HCT116 (cell line): ENCODE results near the gene ARID5A. TPM values are rescaled to one million over a fixed set of nuclear protein-coding genes. Genes with fewer than 3 reads are reported as not detected.

Source experiments
- ATAC-seq: fragments of 200-7000 bp; cut with Tn5 transposase; 2 replicates; pipeline ENCODE4 v1.9.1; 2020; ENCODE audit warnings: mild to moderate bottlenecking, moderate library complexity
- BruUV-seq: library from RNA; stranded (reverse); fragments of 400-500 nt; replicated peaks from 2 replicates; lab custom pipeline; 2021; lab: Mats Ljungman, UMichigan
- CTCF ChIA-PET: fragments of 300-600 bp; sonication (Branson Sonifier 250); formaldehyde crosslinking; loops from one replicate; lab custom pipeline; 2021; ENCODE audit warnings: antibody characterized with exemption; lab: Charles Lee
- POLR2A ChIA-PET: fragments of 300-600, 350-600 bp; sonication (Branson Sonifier 250); formaldehyde crosslinking; loops from one replicate; lab custom pipeline; 2021; ENCODE audit warnings: antibody characterized with exemption; lab: Charles Lee
- RAD21 ChIA-PET, 2 experiments: fragments of 300-600 bp; sonication (Branson Sonifier 250); formaldehyde crosslinking; loops; one replicate each; lab custom pipeline; 2023; ENCODE audit warnings: low total read pairs in 2 of 2; ENCODE audit not compliant: uncharacterized antibody in 2 of 2, unreplicated experiment in 2 of 2, low non-redundant PET in 1 of 2; lab: Charles Lee
- DNase-seq: peaks from one replicate; pipeline ENCODE4 v3.0.0-alpha.2; 2010; ENCODE audit warnings: low read depth, low spot score
- H2AFZ ChIP-seq: fragments of 200-600 bp; shearing (Covaris generic), sonication (generic); 2 replicates; pipeline ENCODE4 v1.6.1; 2017; ENCODE audit warnings: low read depth, mixed run types, mixed read lengths, antibody characterized with exemption, low read length; ENCODE audit not compliant: poor library complexity, severe bottlenecking
- H3K27ac ChIP-seq: 2 replicates; pipeline ENCODE4 v1.5.1; 2012; ENCODE audit warnings: low read depth, low read length
- H3K27me3 ChIP-seq: fragments of 200-600 bp; sonication (generic); 2 replicates; pipeline ENCODE4 v1.6.1; 2016; ENCODE audit warnings: mixed run types, low read length, mixed read lengths; ENCODE audit not compliant: insufficient read depth
- H3K36me3 ChIP-seq, 2 experiments: fragments of 200-500 bp in 1 of 2; fragments of 200-600 bp in 1 of 2; sonication (Bioruptor generic) in 1 of 2; sonication (generic) in 1 of 2; 2 replicates each; pipeline versions ENCODE4 v1.5.1 to v1.6.1; 2014 to 2016; ENCODE audit warnings: low read length in 2 of 2, inconsistent platforms in 1 of 2, mixed read lengths in 1 of 2, mixed run types in 1 of 2; ENCODE audit not compliant: insufficient read depth in 2 of 2, control insufficient read depth in 1 of 2
- H3K4me1 ChIP-seq, 2 experiments: fragments of 200-600 bp in 1 of 2; sonication (generic) in 1 of 2; 2 replicates each; pipeline versions ENCODE4 v1.5.1 to v1.6.1; 2012 to 2017; ENCODE audit warnings: low read length in 2 of 2, inconsistent platforms in 1 of 2, mild to moderate bottlenecking in 1 of 2, mixed read lengths in 1 of 2, mixed run types in 1 of 2, moderate library complexity in 1 of 2; ENCODE audit not compliant: insufficient read depth in 2 of 2, control insufficient read depth in 1 of 2
- H3K4me2 ChIP-seq: fragments of 200-600 bp; sonication (generic); 2 replicates; pipeline ENCODE4 v1.6.1; 2017; ENCODE audit warnings: mixed run types, low read length, mixed read lengths
- H3K4me3 ChIP-seq, 2 experiments: fragments of 200-600 bp in 1 of 2; sonication (generic) in 1 of 2; replicated peaks in 1 of 2; 2 replicates each; pipeline ENCODE4 v1.5.1; 2011 to 2016; ENCODE audit warnings: low read length in 2 of 2, control low read depth in 1 of 2, low read depth in 1 of 2, mild to moderate bottlenecking in 1 of 2, mixed read lengths in 1 of 2, mixed run types in 1 of 2
- H3K79me2 ChIP-seq: fragments of 200-600 bp; sonication (generic); 2 replicates; pipeline ENCODE4 v1.6.1; 2017; ENCODE audit warnings: mild to moderate bottlenecking, mixed run types, low read length, moderate library complexity, mixed read lengths; ENCODE audit not compliant: insufficient read depth
- H3K9ac ChIP-seq: fragments of 200-600 bp; sonication (generic); 2 replicates; pipeline ENCODE4 v1.6.1; 2016; ENCODE audit warnings: low read length, mixed read lengths
- H3K9me2 ChIP-seq: fragments of 200-600 bp; sonication (generic), shearing (Covaris generic); 2 replicates; pipeline ENCODE4 v1.6.1; 2017; ENCODE audit warnings: mixed run types, mild to moderate bottlenecking, moderate library complexity; ENCODE audit not compliant: insufficient read depth
- H3K9me3 ChIP-seq, 2 experiments: fragments of 200-500 bp in 1 of 2; fragments of 200-600 bp in 1 of 2; sonication (Bioruptor generic) in 1 of 2; sonication (generic) in 1 of 2; 2 replicates each; pipeline ENCODE4 v1.6.1; 2014 to 2017; ENCODE audit warnings: low read length in 2 of 2, mixed read lengths in 2 of 2, inconsistent platforms in 1 of 2, low read depth in 1 of 2, mild to moderate bottlenecking in 1 of 2, mixed run types in 1 of 2, moderate library complexity in 1 of 2; ENCODE audit not compliant: control insufficient read depth in 1 of 2, insufficient read depth in 1 of 2
- H4K20me1 ChIP-seq: fragments of 200-600 bp; sonication (generic), shearing (Covaris generic); 2 replicates; pipeline ENCODE4 v1.6.1; 2017; ENCODE audit warnings: mixed run types, mild to moderate bottlenecking, moderate library complexity; ENCODE audit not compliant: insufficient read depth
- CBX3 ChIP-seq: IDR thresholded peaks from 2 replicates; pipeline ENCODE4 v1.6.1; 2012; ENCODE audit warnings: low read depth
- CEBPB ChIP-seq: IDR thresholded peaks from 2 replicates; pipeline ENCODE4 v1.6.1; 2012; ENCODE audit warnings: low read depth
- EGR1 ChIP-seq: IDR thresholded peaks from 2 replicates; pipeline ENCODE4 v1.6.1; 2012; ENCODE audit warnings: low read depth
- EZH2 ChIP-seq: fragments of 200-600 bp; sonication (generic); IDR thresholded peaks from 2 replicates; pipeline ENCODE4 v1.6.1; 2017; ENCODE audit warnings: antibody characterized with exemption, mixed run types
- FOSL1 ChIP-seq: IDR thresholded peaks from 2 replicates; pipeline ENCODE4 v1.6.1; 2012; ENCODE audit warnings: low read depth
- MAX ChIP-seq: IDR thresholded peaks from 2 replicates; pipeline ENCODE4 v1.6.1; 2012
- RAD21 ChIP-seq: IDR thresholded peaks from 2 replicates; pipeline ENCODE4 v1.6.1; 2012; ENCODE audit warnings: low read depth, mild to moderate bottlenecking
- YY1 ChIP-seq: IDR thresholded peaks from 2 replicates; pipeline ENCODE4 v1.6.1; 2011; ENCODE audit warnings: low read length, low read depth, moderate library complexity, mild to moderate bottlenecking; ENCODE audit not compliant: insufficient replicate concordance; ENCODE audit errors: extremely low read depth
- ZBTB33 ChIP-seq: IDR thresholded peaks from 2 replicates; pipeline ENCODE4 v1.6.1; 2011; ENCODE audit warnings: mild to moderate bottlenecking, low read length, moderate library complexity; ENCODE audit not compliant: insufficient replicate concordance; ENCODE audit errors: extremely low read depth
- ZNF274 ChIP-seq: fragments of 200-500 bp; sonication (Bioruptor generic); IDR thresholded peaks from 2 replicates; pipeline ENCODE4 v1.6.1; 2014; ENCODE audit warnings: mild to moderate bottlenecking, low read depth, low read length, inconsistent platforms
- intact Hi-C: fragments of 100-400 bp; cut with micrococcal nuclease; formaldehyde crosslinking; loops from 2 replicates; pipeline ENCODE4 v1.10.0; 2022
- total RNA-seq: library from RNA; stranded (reverse); gene quantifications from one replicate; pipeline ENCODE4 v1.2.1, GENCODE V29; 2021; ENCODE audit not compliant: unreplicated experiment

ARID5A gene
- total RNA-seq, 1 experiment from 2014 or later = 8.2 TPM

GRCh38 chr2:96499061-96499960 is 37.2 kb upstream of the ARID5A start:
- ATAC-seq (no peak), DNase-seq (no peak)
- intact Hi-C loops = no loop called here
- Histone ChIP-seq H3K9me2 (no peaks in the 10 kb centered on the region), H3K27me3 (no peaks in the 10 kb centered on the region), H3K36me3 (no peaks in the 10 kb centered on the region), H4K20me1 (no peaks in the 10 kb centered on the region), H3K79me2 (no peaks in the 10 kb centered on the region), H3K4me3 (no peak overlapping the region), H3K9ac (no peak overlapping the region), H3K27ac (no peak overlapping the region), H2AFZ (no peak overlapping the region), H3K4me2 (no peak overlapping the region), H3K9me3 (no peaks in the 10 kb centered on the region), H3K4me1 (peaks cover 0 to 11% of the 10 kb centered on the region in 2 experiments; a peak in 1 of 4 replicates)
- ChIA-PET RAD21 (no interaction called here), POLR2A (no interaction called here), CTCF (no interaction called here)
- no peak for TF ChIP-seq RAD21
- no peak for TF ChIP-seq CEBPB
- no peak for TF ChIP-seq EGR1
- TF ChIP-seq CBX3 = no peak
- TF ChIP-seq YY1 = no peak
- no peak for TF ChIP-seq ZNF274
- no peak for TF ChIP-seq FOSL1
- TF ChIP-seq EZH2 = no peak
- no peak for TF ChIP-seq MAX
- no peak for TF ChIP-seq ZBTB33
- no TSS peak for BruUV-seq
